ENCODE measurements around the gene PROCR.
"Not testable (repeated sequence)": the region's sequence is repeated elsewhere in the genome, so short reads cannot be mapped to it uniquely, and the experiment has no call there.

The PROCR gene

DNA sequence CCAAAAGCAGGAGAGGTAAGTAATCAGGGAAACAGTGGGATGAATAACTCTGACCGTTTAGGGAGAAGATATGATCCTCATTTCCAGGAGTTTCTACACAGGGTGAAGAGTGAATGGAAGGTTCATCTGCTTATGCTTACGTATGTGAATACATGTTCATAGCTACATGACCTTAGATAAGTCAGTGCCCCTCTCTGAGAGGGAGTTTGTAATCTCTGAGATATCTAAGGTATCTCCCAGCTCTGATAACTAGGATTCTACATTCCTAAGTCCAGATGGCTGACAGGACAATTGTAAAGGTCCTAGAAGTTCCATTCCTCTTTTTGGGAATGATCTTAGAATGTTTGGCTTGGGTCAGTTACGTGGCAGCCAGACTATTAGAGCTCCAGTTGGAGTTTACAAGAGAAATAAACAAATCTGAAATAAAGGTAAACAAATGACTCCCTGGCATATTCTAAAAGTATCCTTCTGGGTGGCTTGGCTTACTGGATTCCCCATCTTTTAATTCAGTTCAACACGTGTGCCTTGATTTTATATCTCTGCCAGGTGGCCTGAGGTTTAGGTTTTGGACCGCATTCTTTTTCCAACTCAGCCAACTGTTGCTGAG, 15.8 kb downstream of the PROCR start:
- TF ChIP-seq, protein P1, sequence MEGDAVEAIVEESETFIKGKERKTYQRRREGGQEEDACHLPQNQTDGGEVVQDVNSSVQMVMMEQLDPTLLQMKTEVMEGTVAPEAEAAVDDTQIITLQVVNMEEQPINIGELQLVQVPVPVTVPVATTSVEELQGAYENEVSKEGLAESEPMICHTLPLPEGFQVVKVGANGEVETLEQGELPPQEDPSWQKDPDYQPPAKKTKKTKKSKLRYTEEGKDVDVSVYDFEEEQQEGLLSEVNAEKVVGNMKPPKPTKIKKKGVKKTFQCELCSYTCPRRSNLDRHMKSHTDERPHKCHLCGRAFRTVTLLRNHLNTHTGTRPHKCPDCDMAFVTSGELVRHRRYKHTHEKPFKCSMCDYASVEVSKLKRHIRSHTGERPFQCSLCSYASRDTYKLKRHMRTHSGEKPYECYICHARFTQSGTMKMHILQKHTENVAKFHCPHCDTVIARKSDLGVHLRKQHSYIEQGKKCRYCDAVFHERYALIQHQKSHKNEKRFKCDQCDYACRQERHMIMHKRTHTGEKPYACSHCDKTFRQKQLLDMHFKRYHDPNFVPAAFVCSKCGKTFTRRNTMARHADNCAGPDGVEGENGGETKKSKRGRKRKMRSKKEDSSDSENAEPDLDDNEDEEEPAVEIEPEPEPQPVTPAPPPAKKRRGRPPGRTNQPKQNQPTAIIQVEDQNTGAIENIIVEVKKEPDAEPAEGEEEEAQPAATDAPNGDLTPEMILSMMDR (IDR thresholded peaks at IDR 0.05; ENCODE audit: low read depth, low read length) = no peak
- no peak for DNase-seq (ENCODE audit: low read depth in 2 of 2)
- H3K4me3 ChIP-seq (replicated peaks in 1 of 2; ENCODE audit: low read depth in 2 of 2, low read length in 2 of 2) = no peak overlapping the region

DNA sequence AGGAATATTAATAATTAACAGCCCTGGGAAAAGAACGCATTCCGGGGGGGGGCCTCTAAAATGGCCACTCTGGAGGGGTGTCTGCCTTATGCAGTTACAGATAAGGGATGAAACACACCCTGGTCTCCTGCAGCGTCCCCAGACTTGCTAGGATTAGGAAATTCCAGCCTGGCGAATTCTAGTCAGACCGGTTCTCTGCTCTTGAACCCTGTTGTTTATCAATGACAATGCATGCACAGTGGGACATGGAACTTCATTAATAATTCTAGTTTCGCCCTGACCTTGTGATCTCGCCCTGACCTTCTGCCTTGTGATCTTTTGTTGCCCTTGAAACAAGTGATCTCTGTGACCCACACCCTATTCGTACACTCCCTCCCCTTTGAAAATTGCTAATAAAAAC, 17.4 kb downstream of the PROCR start:
- not testable (repeated sequence) for DNase-seq (ENCODE audit: low read depth in 2 of 2); H3K4me3 ChIP-seq (replicated peaks in 1 of 2; ENCODE audit: low read depth in 2 of 2, low read length in 2 of 2)

DNA sequence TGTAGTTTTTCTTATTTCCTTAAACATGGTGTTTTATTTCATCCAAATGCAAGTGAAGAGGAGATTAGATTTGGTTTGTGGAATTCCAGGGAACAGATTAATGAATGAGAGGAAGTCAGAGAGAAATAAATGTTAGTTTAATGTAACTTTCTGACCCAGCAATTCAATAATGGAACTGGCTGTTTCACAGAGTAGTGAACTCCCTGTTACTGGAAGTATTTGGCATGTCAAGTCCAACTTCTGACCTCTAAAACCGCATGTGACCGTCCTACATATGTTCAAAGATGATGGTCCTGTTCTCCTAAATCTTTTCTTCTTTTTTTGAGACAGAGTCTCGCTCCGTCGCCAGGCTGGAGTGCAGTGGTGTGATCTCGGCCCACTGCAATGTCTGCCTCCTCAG, 18.7 kb downstream of the PROCR start:
- no peak overlapping the region for H3K4me3 ChIP-seq (replicated peaks in 1 of 2; ENCODE audit: low read depth in 2 of 2, low read length in 2 of 2)
- TF ChIP-seq, protein P1 (IDR thresholded peaks at IDR 0.05; ENCODE audit: low read depth, low read length) = no peak
- DNase-seq (ENCODE audit: low read depth in 2 of 2) = no peak

DNA sequence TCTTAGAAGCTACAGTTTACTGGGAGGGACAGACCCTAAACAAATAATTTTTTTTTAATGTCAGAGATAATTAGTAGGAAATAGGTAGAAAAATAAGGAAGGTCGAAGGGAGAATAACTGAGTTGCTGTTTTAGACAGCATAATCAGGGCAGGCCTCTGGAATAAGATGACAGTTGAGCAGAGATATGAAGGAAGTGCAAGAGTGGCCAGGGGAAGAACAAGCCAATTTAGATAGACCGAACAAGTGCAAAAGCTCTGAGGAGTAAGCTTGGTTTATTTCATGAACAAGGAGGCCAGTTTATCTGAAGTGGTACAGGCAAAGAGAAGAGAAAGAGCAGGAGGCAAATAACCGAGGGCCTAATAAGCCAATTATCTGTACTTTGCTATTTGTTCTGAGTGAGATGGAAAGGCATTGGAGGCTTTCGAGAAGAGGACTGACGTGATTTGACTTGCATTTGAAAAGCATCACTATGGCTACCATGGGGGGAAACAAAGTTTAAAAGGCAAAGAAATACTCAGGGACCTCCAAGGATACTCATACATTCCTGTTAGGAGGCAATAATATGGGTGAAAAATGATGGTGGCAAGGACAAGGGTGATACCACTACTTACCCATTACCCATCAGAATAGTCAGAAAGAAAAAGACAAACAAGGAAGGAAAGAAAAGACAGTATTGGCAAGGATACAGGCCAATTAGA, 19.7 kb downstream of the PROCR start:
- TF ChIP-seq, protein P1 (IDR thresholded peaks at IDR 0.05; ENCODE audit: low read depth, low read length) = no peak
- no peak for DNase-seq (ENCODE audit: low read depth in 2 of 2)
- no peak overlapping the region for H3K4me3 ChIP-seq (replicated peaks in 1 of 2; ENCODE audit: low read depth in 2 of 2, low read length in 2 of 2)

DNA sequence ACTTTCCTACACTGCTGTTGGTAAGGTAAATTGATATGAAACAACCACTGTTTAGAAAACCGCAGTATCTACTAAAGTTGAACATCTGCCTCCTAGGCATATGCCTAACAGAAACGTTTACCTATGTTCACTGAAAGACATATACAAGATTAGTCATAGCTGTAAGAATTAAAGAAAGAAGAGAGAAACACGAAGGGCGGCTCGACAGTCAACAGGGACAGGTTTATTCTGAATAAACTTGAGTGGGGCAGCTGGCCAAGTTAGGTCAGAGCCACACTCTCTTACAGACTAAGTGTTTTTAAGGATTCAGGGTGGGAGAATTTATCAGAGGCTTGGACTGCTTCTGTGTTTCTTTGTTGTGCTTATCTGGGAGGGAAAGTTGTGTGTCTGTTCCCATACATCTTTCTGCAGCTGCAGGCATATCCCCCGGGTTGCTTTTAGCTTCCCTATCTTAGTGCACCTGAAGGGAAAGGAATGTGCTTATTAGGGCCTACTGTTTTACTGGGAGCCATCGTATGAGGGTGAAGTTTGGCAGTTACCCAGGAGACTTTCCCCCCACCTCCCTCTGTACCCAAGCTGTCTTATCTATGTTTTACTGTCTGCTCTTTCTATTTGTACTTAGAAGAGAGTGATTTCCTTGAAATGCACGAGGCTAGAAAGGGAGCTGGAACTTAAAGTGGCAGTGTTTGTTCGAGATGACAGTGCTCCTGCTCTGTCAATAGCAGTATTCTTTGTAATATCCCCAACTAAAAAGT, 20.4 kb downstream of the PROCR start:
- DNase-seq (ENCODE audit: low read depth in 2 of 2) = no peak
- no peak overlapping the region for H3K4me3 ChIP-seq (replicated peaks in 1 of 2; ENCODE audit: low read depth in 2 of 2, low read length in 2 of 2)
- TF ChIP-seq, protein P1 (IDR thresholded peaks at IDR 0.05; ENCODE audit: low read depth, low read length) = no peak

DNA sequence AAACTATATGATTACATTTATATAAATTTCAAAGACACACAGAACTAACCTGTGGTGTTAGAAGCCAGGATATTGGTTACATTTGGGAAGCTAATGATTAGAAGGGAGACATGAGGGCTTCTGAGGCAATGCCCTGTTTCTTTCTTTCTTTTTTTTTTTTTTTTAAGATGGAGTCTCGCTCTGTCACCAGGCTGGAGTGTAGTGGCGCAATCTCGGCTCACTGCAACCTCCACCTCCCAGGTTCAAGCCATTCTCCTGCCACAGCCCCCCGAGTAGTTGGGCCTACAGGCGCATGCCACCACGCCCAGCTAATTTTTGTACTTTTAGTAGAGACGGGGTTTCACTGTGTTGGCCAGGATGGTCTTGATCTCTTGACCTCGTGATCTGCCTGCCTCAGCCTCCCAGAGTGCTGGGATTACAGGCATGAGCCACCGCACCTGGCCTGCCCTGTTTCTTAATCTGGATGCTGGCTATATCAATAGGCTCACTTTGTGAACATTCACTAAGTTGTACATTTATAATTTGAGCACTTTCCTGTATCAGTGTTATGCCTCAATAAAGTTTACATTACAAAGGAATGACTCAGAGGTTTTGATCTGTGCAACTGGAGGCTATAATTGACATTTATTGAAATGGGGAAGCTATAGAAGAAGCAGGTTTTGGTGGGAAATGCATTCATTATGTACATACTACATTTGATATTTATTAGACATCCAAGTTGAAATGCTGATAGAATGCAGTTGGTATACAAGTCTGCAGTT, 21.3 kb downstream of the PROCR start:
- not testable (repeated sequence) for H3K4me3 ChIP-seq (replicated peaks in 1 of 2; ENCODE audit: low read depth in 2 of 2, low read length in 2 of 2); DNase-seq (ENCODE audit: low read depth in 2 of 2)

DNA sequence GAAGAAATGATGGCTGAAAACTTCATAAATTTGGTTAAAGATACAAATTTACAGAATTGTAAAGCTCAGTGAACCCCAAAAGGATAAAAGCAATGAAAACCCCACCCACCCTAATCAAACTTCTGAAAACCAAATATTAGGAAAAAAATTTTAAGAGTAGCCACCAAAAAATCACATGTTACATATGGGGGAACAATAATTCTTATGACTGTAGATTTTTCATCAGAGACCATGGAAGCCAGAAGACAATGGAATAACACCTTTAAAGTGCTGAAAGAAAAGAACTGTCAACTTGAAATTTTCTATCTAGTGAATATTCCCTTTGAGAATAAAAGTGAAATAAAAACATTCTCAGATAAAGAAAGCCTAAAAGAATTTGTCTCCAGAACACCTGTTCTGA, 24.4 kb downstream of the PROCR start:
- H3K4me3 ChIP-seq (replicated peaks in 1 of 2; ENCODE audit: low read depth in 2 of 2, low read length in 2 of 2) = no peak overlapping the region
- DNase-seq (ENCODE audit: low read depth in 2 of 2) = no peak
- TF ChIP-seq, protein P1 (IDR thresholded peaks at IDR 0.05; ENCODE audit: low read depth, low read length) = no peak

Data from cardiac fibroblast (primary cell).